ENCODE results near the gene FBXL7.

FBXL7 gene

GRCh38 chr5:15513431-15513830 lies 13.5 kb downstream of the FBXL7 start:
- FAIRE-seq, result no peak
- no peak for DNase-seq (ENCODE audit: insufficient read length, low spot score)
- TF ChIP-seq CTCF (IDR thresholded peaks at IDR 0.05; ENCODE audit: insufficient read depth, missing control alignments), result no peak

GRCh38 chr5:15513911-15514310 lies 13.9 kb downstream of the FBXL7 start:
- no peak for TF ChIP-seq CTCF (IDR thresholded peaks at IDR 0.05; ENCODE audit: insufficient read depth, missing control alignments)
- no peak for FAIRE-seq

GRCh38 chr5:15515229-15515628 lies 15.2 kb downstream of the FBXL7 start:
- FAIRE-seq, result no peak
- no peak for TF ChIP-seq CTCF (IDR thresholded peaks at IDR 0.05; ENCODE audit: insufficient read depth, missing control alignments)
- DNase-seq (ENCODE audit: insufficient read length, low spot score), result no peak

More at GRCh38 chr5:15513911-15514310, 13.9 kb downstream of the FBXL7 start:
- no peak for DNase-seq (ENCODE audit: insufficient read length, low spot score)

- no peak for DNase-seq (ENCODE audit: insufficient read length, low spot score)
- TF ChIP-seq CTCF (IDR thresholded peaks at IDR 0.05; ENCODE audit: insufficient read depth, missing control alignments), result no peak
- no peak for FAIRE-seq
These were observed 16.5 kb downstream of the FBXL7 start for GRCh38 chr5:15516486-15516885.

GRCh38 chr5:15518786-15519185 lies 18.8 kb downstream of the FBXL7 start:
- FAIRE-seq (no peak), DNase-seq (ENCODE audit: insufficient read length, low spot score) (no peak)
- no peak for TF ChIP-seq CTCF (IDR thresholded peaks at IDR 0.05; ENCODE audit: insufficient read depth, missing control alignments)

- DNase-seq (ENCODE audit: insufficient read length, low spot score) (no peak), FAIRE-seq (no peak)
- TF ChIP-seq CTCF (IDR thresholded peaks at IDR 0.05; ENCODE audit: insufficient read depth, missing control alignments), result no peak
These were observed 20.9 kb downstream of the FBXL7 start for GRCh38 chr5:15520856-15521255.

GRCh38 chr5:15521381-15522186 lies 21.6 kb downstream of the FBXL7 start:
- DNase-seq (ENCODE audit: insufficient read length, low spot score) (no peak), FAIRE-seq (no peak)
- no peak for TF ChIP-seq CTCF (IDR thresholded peaks at IDR 0.05; ENCODE audit: insufficient read depth, missing control alignments)
